PC-3 (cell line): Measurements from ENCODE around the gene CABP1. TPM values are rescaled to one million over a fixed set of nuclear protein-coding genes. Genes with fewer than 3 reads are reported as not detected.

Experiments used
- ATAC-seq: fragments of 200-7000 bp; cut with Tn5 transposase; 2 replicates; pipeline ENCODE4 v1.9.1; 2020; ENCODE audit warnings: mild to moderate bottlenecking, moderate library complexity
- BruUV-seq: library from RNA; stranded (reverse); fragments of 400-500 nt; replicated peaks from 2 replicates; lab custom pipeline; 2021; lab: Mats Ljungman, UMichigan
- CTCF ChIA-PET: fragments of 300-600 bp; sonication (Branson Sonifier 250); formaldehyde crosslinking; loops from one replicate; lab custom pipeline; 2022; ENCODE audit warnings: antibody characterized with exemption; lab: Charles Lee
- POLR2A ChIA-PET: fragments of 300-600 bp; sonication (Branson Sonifier 250); formaldehyde crosslinking; loops from one replicate; lab custom pipeline; 2022; ENCODE audit warnings: antibody characterized with exemption; ENCODE audit not compliant: unreplicated experiment; lab: Charles Lee
- DNase-seq: peaks from one replicate; pipeline ENCODE4 v3.0.0-alpha.2; 2015
- H2AFZ ChIP-seq: fragments of 300-600 bp; sonication (generic); 2 replicates; pipeline ENCODE4 v1.6.0; 2016; ENCODE audit warnings: antibody characterized with exemption, low read length
- H3F3A ChIP-seq: fragments of 300-600 bp; sonication (generic); one replicate; pipeline ENCODE4 v1.6.0; 2017; ENCODE audit warnings: antibody characterized with exemption, low read length, control low read depth, mild to moderate bottlenecking; ENCODE audit not compliant: unreplicated experiment
- H3K27ac ChIP-seq: fragments of 300-600 bp; sonication (generic); 2 replicates; pipeline ENCODE4 v1.5.1; 2016; ENCODE audit warnings: mild to moderate bottlenecking, low read length
- H3K27me3 ChIP-seq: fragments of 300-600 bp; sonication (generic); 2 replicates; pipeline ENCODE4 v1.6.1; 2016; ENCODE audit warnings: low read length, mixed read lengths
- H3K36me3 ChIP-seq: fragments of 300-600 bp; sonication (generic); 2 replicates; pipeline ENCODE4 v1.6.1; 2016; ENCODE audit warnings: low read depth, mixed run types, low read length, mixed read lengths
- H3K4me1 ChIP-seq: fragments of 300-600 bp; sonication (generic); 2 replicates; pipeline ENCODE4 v1.5.1; 2016; ENCODE audit warnings: low read length; ENCODE audit not compliant: insufficient read depth
- H3K4me2 ChIP-seq: fragments of 300-600 bp; sonication (generic); 2 replicates; pipeline ENCODE4 v1.6.0; 2016; ENCODE audit warnings: low read length
- H3K4me3 ChIP-seq: fragments of 300-600 bp; sonication (generic); 2 replicates; pipeline ENCODE4 v1.5.1; 2016; ENCODE audit warnings: mild to moderate bottlenecking, low read length, mixed read lengths
- H3K79me2 ChIP-seq: fragments of 300-600 bp; sonication (generic); 2 replicates; pipeline ENCODE4 v1.6.1; 2017; ENCODE audit warnings: low read length, mixed read lengths
- H3K9ac ChIP-seq: fragments of 300-600 bp; sonication (generic); 2 replicates; pipeline ENCODE4 v1.6.0; 2016; ENCODE audit warnings: mild to moderate bottlenecking, low read length
- H3K9me2 ChIP-seq: fragments of 300-600 bp; sonication (generic); replicated peaks from 2 replicates; pipeline ENCODE4 v1.6.1; 2016; ENCODE audit warnings: mixed run types, low read length, mixed read lengths
- H3K9me3 ChIP-seq: fragments of 300-600 bp; sonication (generic); 2 replicates; pipeline ENCODE4 v1.6.1; 2016; ENCODE audit warnings: low read length, mixed read lengths
- H4K20me1 ChIP-seq: fragments of 300-600 bp; sonication (generic); 2 replicates; pipeline ENCODE4 v1.6.1; 2016; ENCODE audit warnings: low read length, mixed read lengths
- EZH2 ChIP-seq: fragments of 300-600 bp; sonication (generic); IDR thresholded peaks from one replicate; pipeline ENCODE4 v1.6.1; 2017; ENCODE audit warnings: antibody characterized with exemption, mild to moderate bottlenecking, low read length; ENCODE audit not compliant: unreplicated experiment
- EZH2phosphoT487 ChIP-seq: fragments of 300-600 bp; sonication (generic); IDR thresholded peaks from 2 replicates; pipeline ENCODE4 v1.6.1; 2018; ENCODE audit warnings: mild to moderate bottlenecking, antibody characterized with exemption, low read length, borderline replicate concordance
- intact Hi-C: fragments of 100-400 bp; cut with micrococcal nuclease; formaldehyde crosslinking; loops from 2 replicates; pipeline ENCODE4 v1.9.0; 2023
- total RNA-seq: library from RNA; depleted of rRNA; stranded (reverse); fragments of >200 nt; gene quantifications from 2 replicates; pipeline ENCODE4 v1.2.3, GENCODE V29; 2014
- TF ChIP-seq, protein P1 (sequence below): fragments of 300-600 bp; sonication (generic); conservative IDR thresholded peaks from 2 replicates; pipeline ENCODE4 v1.5.1; 2017; ENCODE audit warnings: antibody characterized with exemption, low read depth, mild to moderate bottlenecking, low read length

The CABP1 gene
- total RNA-seq, 1 experiment from 2014 or later, result not detected

DNA sequence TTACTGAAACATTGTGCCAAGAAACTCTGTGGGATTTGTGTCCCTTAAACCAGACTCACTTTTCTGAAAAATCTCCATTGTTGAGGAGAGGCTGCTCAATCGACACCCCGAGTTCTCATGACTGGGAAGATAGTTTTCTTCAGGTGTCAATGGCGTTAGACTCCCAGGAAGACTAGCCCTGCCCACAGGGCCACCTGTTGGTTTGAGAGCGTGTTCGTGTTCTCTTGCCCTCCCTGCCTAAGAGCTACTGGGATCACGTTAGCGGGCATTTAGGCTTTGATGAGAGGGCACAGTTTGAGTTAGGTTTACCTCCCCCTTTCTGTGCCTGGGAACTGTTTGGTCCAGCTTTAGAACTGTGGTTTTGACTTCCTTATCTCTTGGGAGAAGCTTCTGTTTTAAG is 59.1 kb downstream of the CABP1 start:
- TF ChIP-seq EZH2 (no peak), EZH2phosphoT487 (no peak)
- TF ChIP-seq, protein P1, sequence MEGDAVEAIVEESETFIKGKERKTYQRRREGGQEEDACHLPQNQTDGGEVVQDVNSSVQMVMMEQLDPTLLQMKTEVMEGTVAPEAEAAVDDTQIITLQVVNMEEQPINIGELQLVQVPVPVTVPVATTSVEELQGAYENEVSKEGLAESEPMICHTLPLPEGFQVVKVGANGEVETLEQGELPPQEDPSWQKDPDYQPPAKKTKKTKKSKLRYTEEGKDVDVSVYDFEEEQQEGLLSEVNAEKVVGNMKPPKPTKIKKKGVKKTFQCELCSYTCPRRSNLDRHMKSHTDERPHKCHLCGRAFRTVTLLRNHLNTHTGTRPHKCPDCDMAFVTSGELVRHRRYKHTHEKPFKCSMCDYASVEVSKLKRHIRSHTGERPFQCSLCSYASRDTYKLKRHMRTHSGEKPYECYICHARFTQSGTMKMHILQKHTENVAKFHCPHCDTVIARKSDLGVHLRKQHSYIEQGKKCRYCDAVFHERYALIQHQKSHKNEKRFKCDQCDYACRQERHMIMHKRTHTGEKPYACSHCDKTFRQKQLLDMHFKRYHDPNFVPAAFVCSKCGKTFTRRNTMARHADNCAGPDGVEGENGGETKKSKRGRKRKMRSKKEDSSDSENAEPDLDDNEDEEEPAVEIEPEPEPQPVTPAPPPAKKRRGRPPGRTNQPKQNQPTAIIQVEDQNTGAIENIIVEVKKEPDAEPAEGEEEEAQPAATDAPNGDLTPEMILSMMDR, result no peak
- H3K9ac ChIP-seq, result no peak overlapping the region
- no TSS peak for BruUV-seq
- POLR2A ChIA-PET, result no interaction called here
- no peaks in the 10 kb centered on the region for H3K27me3 ChIP-seq
- H3K27ac ChIP-seq, result no peak overlapping the region
- no peaks in the 10 kb centered on the region for H3K9me2 ChIP-seq
- no peaks in the 10 kb centered on the region for H3F3A ChIP-seq
- intact Hi-C loops, result no loop called here
- H3K79me2 ChIP-seq, result no peaks in the 10 kb centered on the region
- no peaks in the 10 kb centered on the region for H3K9me3 ChIP-seq
- no peaks in the 10 kb centered on the region for H4K20me1 ChIP-seq
- H2AFZ ChIP-seq, result no peak overlapping the region
- ATAC-seq (no peak), DNase-seq (no peak)
- no peak overlapping the region for H3K4me3 ChIP-seq
- peaks cover 80% of the 10 kb centered on the region for H3K36me3 ChIP-seq
- no peaks in the 10 kb centered on the region for H3K4me1 ChIP-seq
- CTCF ChIA-PET, result no interaction called here
- no peak overlapping the region for H3K4me2 ChIP-seq

DNA sequence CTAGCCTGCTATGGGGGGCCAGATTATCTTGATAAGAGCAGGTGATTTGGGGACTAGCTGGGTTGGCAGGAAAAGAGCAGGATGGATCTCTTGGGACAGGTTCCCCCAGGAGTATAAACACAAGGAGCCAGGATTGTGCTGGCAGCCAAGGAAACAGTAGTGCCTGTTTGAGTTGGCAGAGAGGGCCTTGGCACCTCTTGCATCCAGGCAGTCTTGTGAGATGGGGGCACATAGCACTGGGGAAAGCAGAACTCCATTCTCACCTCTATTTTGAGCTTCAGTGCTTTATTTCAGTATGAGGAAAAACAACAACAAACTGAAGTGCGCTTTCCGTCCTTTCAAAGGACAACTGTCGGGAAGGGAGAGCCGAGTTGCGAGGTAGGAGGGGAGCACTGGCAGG is 60.5 kb downstream of the CABP1 start:
- ChIA-PET CTCF (no interaction called here), POLR2A (no interaction called here)
- Histone ChIP-seq H3K9me3 (no peaks in the 10 kb centered on the region), H3K79me2 (no peaks in the 10 kb centered on the region), H4K20me1 (no peaks in the 10 kb centered on the region), H3K27ac (no peak overlapping the region), H3K27me3 (no peaks in the 10 kb centered on the region), H3K9ac (no peak overlapping the region), H3K4me2 (no peak overlapping the region), H3K36me3 (peaks cover 67% of the 10 kb centered on the region), H3K4me1 (0 out of 2 replicates have a peak, but pooled peaks cover 5% of the 10 kb centered on the region), H3K9me2 (no peaks in the 10 kb centered on the region), H3K4me3 (no peak overlapping the region), H3F3A (no peaks in the 10 kb centered on the region), H2AFZ (no peak overlapping the region)
- intact Hi-C loops, result no loop called here
- ATAC-seq (no peak), DNase-seq (no peak)
- no TSS peak for BruUV-seq
- TF ChIP-seq, protein P1, result no peak

DNA sequence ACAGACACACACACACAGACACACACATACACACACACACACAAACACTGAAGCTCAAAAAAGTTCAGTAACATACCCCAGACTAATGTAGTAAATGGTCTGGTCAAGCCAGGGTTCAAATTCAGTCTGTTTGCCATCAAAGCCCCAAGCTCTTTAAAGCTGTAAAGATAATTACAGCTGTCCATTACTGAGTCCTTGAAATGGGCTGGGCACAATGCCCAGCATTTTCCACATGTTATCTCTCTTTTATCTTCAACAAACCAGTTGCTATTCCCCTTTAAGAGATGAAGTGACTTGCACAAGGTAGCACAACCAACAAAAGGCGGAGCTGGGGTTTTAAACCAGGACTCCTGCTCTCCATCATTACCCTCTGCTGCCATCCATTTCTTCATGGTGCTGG is 62.2 kb downstream of the CABP1 start:
- H2AFZ ChIP-seq, result no peak overlapping the region
- no peak overlapping the region for H3K4me2 ChIP-seq
- no peaks in the 10 kb centered on the region for H3K9me2 ChIP-seq
- H3K79me2 ChIP-seq, result no peaks in the 10 kb centered on the region
- no peak overlapping the region for H3K4me3 ChIP-seq
- no peak overlapping the region for H3K9ac ChIP-seq
- ATAC-seq (no peak), DNase-seq (no peak)
- no peaks in the 10 kb centered on the region for H3K27me3 ChIP-seq
- H3F3A ChIP-seq, result no peaks in the 10 kb centered on the region
- peaks cover 51% of the 10 kb centered on the region for H3K36me3 ChIP-seq
- no peak overlapping the region for H3K27ac ChIP-seq
- ChIA-PET CTCF (no interaction called here), POLR2A (no interaction called here)
- H4K20me1 ChIP-seq, result no peaks in the 10 kb centered on the region
- intact Hi-C loops, result no loop called here
- 0 out of 2 replicates have a peak, but pooled peaks cover 8% of the 10 kb centered on the region for H3K4me1 ChIP-seq
- TF ChIP-seq EZH2, result no peak
- TF ChIP-seq, protein P1, result no peak
- no peak for TF ChIP-seq EZH2phosphoT487
- no TSS peak for BruUV-seq
- no peaks in the 10 kb centered on the region for H3K9me3 ChIP-seq
